GM12872 (cell line): Measurements from ENCODE around the gene ZFAND2B.

ENCODE experiments used
- TF ChIP-seq, protein P1 (sequence below): IDR thresholded peaks from 3 replicates; pipeline ENCODE4 v1.5.1; 2011; ENCODE audit warnings: low read depth, mild to moderate bottlenecking, low read length, moderate library complexity; ENCODE audit not compliant: insufficient read depth

ZFAND2B gene

DNA sequence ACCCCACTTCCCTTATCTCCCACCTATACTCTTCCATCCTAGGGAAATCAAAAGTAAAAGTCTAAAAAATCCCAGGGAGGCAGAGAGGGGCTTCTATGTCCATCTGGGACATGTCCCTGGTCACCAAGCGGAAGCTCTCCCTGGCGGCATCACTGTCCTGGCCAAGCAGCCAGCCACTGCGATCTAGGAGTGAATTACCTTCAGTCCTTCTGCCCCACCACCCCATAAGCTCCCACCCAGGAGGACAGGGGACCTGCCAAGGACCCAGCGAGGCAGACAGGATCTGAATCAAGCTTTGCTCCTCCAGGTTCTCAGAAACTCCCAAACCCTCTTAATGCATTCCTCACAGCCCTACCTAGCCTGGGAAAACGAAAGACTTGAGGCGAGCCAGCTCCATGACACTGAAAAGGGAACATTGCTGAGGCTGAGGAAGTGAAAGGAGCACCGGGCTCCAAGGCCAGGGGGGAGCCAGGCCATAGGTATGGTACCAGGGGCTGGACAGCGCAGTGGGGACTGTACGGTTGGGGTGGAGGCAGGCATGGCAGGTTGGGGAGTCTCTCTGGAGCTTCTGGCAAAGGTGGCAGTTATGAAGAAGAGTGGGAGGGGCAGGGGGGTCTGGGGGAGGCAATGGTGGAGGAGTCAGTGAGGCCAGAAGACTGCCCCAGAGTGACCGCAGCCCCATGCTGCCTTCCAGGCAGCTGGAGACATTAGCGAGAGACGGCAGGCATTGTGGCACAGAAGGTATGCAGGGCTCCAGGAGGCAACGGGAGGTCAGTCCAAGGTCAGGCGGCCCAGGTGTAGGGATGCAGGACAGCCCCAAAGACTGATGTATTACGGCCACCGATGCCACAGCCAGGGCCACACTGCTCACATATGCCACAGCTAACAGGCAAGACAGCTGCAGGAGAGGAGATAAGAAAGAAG is 34.1 kb upstream of the ZFAND2B start:
- TF ChIP-seq, protein P1, sequence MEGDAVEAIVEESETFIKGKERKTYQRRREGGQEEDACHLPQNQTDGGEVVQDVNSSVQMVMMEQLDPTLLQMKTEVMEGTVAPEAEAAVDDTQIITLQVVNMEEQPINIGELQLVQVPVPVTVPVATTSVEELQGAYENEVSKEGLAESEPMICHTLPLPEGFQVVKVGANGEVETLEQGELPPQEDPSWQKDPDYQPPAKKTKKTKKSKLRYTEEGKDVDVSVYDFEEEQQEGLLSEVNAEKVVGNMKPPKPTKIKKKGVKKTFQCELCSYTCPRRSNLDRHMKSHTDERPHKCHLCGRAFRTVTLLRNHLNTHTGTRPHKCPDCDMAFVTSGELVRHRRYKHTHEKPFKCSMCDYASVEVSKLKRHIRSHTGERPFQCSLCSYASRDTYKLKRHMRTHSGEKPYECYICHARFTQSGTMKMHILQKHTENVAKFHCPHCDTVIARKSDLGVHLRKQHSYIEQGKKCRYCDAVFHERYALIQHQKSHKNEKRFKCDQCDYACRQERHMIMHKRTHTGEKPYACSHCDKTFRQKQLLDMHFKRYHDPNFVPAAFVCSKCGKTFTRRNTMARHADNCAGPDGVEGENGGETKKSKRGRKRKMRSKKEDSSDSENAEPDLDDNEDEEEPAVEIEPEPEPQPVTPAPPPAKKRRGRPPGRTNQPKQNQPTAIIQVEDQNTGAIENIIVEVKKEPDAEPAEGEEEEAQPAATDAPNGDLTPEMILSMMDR = no peak

DNA sequence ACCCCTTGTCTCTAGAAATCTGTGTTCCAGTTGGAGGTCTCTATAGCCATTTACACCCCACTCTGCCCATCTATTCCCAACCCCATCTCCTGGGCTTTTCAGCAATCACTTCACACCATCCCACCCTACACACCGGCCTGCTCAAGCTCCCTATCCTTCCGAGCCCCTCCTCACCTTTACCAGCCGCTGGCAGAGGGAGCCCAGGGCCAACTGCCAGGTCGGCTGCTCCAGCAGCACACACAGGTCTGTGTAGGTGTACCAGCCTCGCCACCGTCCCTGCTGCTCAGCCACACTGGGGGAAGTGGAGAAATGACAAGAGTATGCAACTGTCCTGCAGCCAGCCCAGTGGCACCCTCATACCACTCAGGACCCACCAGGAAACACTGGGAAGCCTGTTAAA is 33.4 kb upstream of the ZFAND2B start:
- TF ChIP-seq, protein P1 = no peak

DNA sequence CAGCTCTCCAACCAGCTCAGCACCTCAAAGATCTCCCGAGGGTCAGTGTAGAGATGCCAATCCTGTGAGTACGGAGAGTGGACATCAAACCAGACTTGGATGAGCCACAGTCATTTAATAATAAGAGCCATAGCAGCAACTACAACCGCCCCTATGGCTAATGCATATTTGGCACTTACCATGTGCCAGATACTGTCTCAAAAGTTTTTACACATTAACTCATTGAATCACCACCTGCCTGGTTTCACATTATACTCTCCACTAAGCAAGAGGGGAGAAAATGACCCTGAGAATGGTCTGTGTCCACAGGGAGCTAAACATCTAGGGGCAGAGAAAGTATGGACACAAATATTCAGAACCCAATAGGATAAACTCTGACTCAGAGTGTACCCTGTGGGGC is 32.4 kb upstream of the ZFAND2B start:
- TF ChIP-seq, protein P1 = no peak

DNA sequence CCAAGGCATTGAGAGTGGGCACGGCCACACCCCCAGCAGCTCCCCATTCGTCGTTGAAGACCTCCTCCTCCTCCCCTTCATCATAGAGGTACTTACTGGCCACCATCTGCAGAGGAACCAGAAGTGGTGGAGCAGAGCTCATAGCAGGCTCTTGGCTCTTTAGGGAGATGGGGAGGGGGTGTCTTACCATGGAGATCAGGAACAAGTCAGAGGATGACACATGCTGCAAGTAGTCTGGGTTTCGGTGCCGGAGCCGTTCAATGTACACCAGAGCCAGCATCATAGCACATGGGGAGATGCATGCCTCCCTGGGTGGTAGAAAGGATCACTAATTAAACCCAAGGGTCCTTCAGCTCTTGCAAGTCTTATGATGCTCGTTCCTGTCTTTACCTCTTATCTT is 31.8 kb upstream of the ZFAND2B start:
- TF ChIP-seq, protein P1 = no peak

DNA sequence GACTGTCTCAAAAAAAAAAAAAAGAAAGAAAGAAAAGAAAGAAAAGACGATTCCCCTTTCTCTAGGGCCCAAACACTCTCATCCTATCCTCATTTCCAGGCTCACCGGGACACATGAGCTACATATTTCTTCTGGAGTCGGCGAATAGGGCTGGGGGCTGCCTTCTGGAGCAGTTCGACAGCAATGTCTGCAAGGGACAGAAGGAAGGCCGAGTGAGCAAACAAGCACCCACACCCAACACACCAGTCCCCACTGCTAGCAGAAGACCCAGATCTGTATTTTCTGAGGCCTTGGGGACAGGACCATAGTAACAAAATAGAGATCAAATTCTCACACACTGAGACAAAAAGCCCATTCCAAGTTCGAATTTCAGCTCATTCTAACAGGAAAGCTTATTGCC is 31.1 kb upstream of the ZFAND2B start:
- TF ChIP-seq, protein P1 = no peak

DNA sequence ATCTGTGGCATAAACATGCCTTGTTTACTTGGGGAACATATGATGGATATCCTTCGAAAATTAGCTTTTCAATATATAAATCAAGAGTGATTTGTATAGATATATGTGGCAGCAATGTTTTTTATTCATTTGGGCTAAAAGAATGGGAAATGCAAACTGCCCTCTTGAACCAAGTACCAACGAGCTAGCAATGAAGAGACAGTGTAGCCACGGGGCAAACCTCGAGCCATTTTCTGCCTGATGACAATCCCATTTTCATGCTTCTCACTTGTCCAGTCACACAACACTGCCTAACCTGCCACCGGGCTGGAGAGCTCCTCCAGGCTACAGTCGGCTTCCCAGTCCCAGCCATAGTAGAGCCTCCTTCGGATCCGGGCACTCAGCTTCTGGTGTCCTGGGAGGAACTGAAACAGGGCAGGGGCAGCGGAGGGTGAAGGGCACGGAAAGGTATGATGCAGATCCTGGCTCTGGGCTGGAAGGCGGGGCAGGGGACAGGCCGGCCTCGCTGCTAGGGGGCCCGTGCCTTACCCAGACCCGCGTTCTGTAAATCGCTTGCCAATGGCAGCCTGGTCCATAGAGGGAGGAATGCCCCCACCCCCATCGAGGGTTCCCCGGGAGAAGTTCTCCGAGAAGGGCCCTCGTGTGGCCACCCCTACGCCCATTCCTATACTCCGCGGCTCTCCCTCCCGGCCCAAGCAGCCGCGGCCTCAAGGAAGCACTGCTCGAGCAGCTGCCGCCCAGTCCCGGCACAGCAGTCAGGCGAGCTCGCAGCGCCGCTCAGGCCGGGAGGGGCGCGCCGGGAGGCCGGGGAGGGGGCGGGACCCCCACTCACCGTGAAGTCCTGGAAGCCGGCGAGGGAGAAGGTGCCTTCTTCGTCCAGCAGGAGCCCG is 30.4 kb upstream of the ZFAND2B start:
- TF ChIP-seq, protein P1 = no peak

DNA sequence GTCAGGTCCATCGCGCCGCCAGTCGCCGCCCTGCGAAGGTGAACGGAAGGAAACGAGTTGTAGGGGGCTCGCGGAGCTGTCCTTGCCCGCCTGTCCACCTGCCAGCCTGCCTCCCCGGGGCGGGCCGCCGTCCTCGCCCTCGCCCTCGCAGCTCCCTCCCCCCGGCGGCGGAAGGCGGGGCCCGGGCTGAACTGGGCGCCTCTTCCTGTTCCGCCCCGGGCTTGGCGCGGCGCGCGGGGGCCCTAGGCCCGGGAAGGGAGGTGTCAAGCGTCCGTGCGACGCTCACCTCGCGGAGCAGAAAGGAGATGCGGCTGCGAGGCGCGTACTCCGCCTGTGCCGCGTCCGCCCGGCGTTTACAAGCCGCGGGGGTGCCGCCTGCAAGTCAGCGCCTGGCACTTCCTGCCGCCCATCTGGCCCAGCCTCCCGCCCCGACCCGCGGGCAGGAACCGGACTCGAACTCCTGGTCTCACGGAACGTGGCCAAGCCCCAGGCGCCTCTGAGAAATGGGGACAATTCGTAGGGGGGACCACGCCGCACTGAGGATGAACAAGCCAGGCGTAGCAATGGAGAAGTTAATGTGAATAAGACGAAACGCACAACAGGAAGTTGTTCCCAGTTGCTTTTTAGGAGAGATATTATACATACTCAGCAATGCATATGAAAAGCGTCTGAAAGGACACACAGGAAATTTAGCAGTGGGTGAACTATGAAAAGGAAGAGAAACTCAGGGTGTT is 29.6 kb upstream of the ZFAND2B start, which contains the start of gene CNPPD1:
Gene CNPPD1, minus strand, starts transcription at position 108 of the 734 bp plus-strand sequence. Its CDS starts 97 bp downstream, at position 11.
- TF ChIP-seq, protein P1 = no peak
